ACC112 (cell line): Measurements from ENCODE around the gene XCR1.

Source experiments
- H2AFZ ChIP-seq: fragments of 200-600 bp; sonication (generic); one replicate; pipeline ENCODE4 v1.6.0; 2017; ENCODE audit warnings: antibody characterized with exemption, low read length; ENCODE audit not compliant: unreplicated experiment
- H3K27ac ChIP-seq: fragments of 200-600 bp; sonication (generic); 2 replicates; pipeline ENCODE4 v1.5.1; 2014; ENCODE audit warnings: low read depth, mild to moderate bottlenecking, antibody characterized with exemption, low read length, moderate library complexity
- H3K27me3 ChIP-seq: fragments of 200-600 bp; sonication (generic); 2 replicates; pipeline ENCODE4 v1.6.1; 2014; ENCODE audit warnings: mild to moderate bottlenecking, antibody characterized with exemption, low read length, moderate library complexity, mixed read lengths; ENCODE audit not compliant: insufficient read depth
- H3K36me3 ChIP-seq: fragments of 200-600 bp; sonication (generic); 2 replicates; pipeline ENCODE4 v1.6.1; 2016; ENCODE audit warnings: mild to moderate bottlenecking, antibody characterized with exemption, low read length, moderate library complexity, mixed read lengths; ENCODE audit not compliant: insufficient read depth
- H3K4me1 ChIP-seq: fragments of 200-600 bp; sonication (generic); one replicate; pipeline ENCODE4 v1.6.1; 2016; ENCODE audit warnings: low read length, mixed read lengths; ENCODE audit not compliant: insufficient read depth, unreplicated experiment, control insufficient read depth
- H3K4me3 ChIP-seq: fragments of 200-600 bp; sonication (generic); 2 replicates; pipeline ENCODE4 v1.5.1; 2014; ENCODE audit warnings: mild to moderate bottlenecking, low read depth, low read length
- H3K79me2 ChIP-seq: fragments of 200-600 bp; sonication (generic); one replicate; pipeline ENCODE4 v1.6.0; 2016; ENCODE audit warnings: low read length; ENCODE audit not compliant: control insufficient read depth, unreplicated experiment, insufficient read depth

Gene XCR1

GRCh38 chr3:45992133-45992729, 35.1 kb downstream of the XCR1 start:
- no peak overlapping the region for H2AFZ ChIP-seq
- peaks cover 38% of the 10 kb centered on the region for H3K79me2 ChIP-seq
- H3K4me1 ChIP-seq = peaks cover 46% of the 10 kb centered on the region
- H3K36me3 ChIP-seq = no peaks in the 10 kb centered on the region
- H3K27me3 ChIP-seq = no peaks in the 10 kb centered on the region
- H3K27ac ChIP-seq = no peak overlapping the region
- H3K4me3 ChIP-seq = no peak overlapping the region

GRCh38 chr3:45991341-45991740, 35.9 kb downstream of the XCR1 start:
- H3K79me2 ChIP-seq = peaks cover 46% of the 10 kb centered on the region
- no peaks in the 10 kb centered on the region for H3K27me3 ChIP-seq
- no peak overlapping the region for H3K27ac ChIP-seq
- H2AFZ ChIP-seq = no peak overlapping the region
- H3K4me3 ChIP-seq = no peak overlapping the region
- H3K36me3 ChIP-seq = no peaks in the 10 kb centered on the region
- peaks cover 50% of the 10 kb centered on the region for H3K4me1 ChIP-seq

- Histone ChIP-seq H3K79me2 (peaks cover 45% of the 10 kb centered on the region), H3K4me1 (peaks cover 55% of the 10 kb centered on the region), H3K4me3 (no peak overlapping the region), H2AFZ (no peak overlapping the region), H3K36me3 (no peaks in the 10 kb centered on the region), H3K27ac (no peak overlapping the region), H3K27me3 (no peaks in the 10 kb centered on the region)
Observed at GRCh38 chr3:45990181-45990580, 37.1 kb downstream of the XCR1 start.

- no peaks in the 10 kb centered on the region for H3K36me3 ChIP-seq
- H3K27me3 ChIP-seq = no peaks in the 10 kb centered on the region
- H3K27ac ChIP-seq = peak overlapping the region; percentile 55
- peaks cover 50% of the 10 kb centered on the region for H3K4me1 ChIP-seq
- H3K79me2 ChIP-seq = peaks cover 40% of the 10 kb centered on the region
- no peak overlapping the region for H3K4me3 ChIP-seq
- H2AFZ ChIP-seq = no peak overlapping the region
Observed at GRCh38 chr3:45988804-45989203, 38.5 kb downstream of the XCR1 start.

- peaks cover 46% of the 10 kb centered on the region for H3K4me1 ChIP-seq
- H3K27ac ChIP-seq = peak overlapping the region; percentile 55
- H3K27me3 ChIP-seq = no peaks in the 10 kb centered on the region
- 0 out of 2 replicates have a peak, but pooled peaks cover 2% of the 10 kb centered on the region for H3K36me3 ChIP-seq
- H3K79me2 ChIP-seq = peaks cover 35% of the 10 kb centered on the region
- H2AFZ ChIP-seq = no peak overlapping the region
- no peak overlapping the region for H3K4me3 ChIP-seq
Observed at GRCh38 chr3:45988362-45988761, 38.9 kb downstream of the XCR1 start.

- H3K79me2 ChIP-seq = peaks cover 35% of the 10 kb centered on the region
- no peak overlapping the region for H3K4me3 ChIP-seq
- 0 out of 2 replicates have a peak, but pooled peaks cover 7% of the 10 kb centered on the region for H3K36me3 ChIP-seq
- no peaks in the 10 kb centered on the region for H3K27me3 ChIP-seq
- H3K4me1 ChIP-seq = peaks cover 44% of the 10 kb centered on the region
- no peak overlapping the region for H2AFZ ChIP-seq
- H3K27ac ChIP-seq = peak overlapping the region; percentile 83
Observed at GRCh38 chr3:45987368-45988291, 39.7 kb downstream of the XCR1 start.

GRCh38 chr3:45986303-45986982, 40.8 kb downstream of the XCR1 start:
- no peak overlapping the region for H3K4me3 ChIP-seq
- peak overlapping the region; percentile 83 for H3K27ac ChIP-seq
- H3K36me3 ChIP-seq = 0 out of 2 replicates have a peak, but pooled peaks cover 7% of the 10 kb centered on the region
- H3K79me2 ChIP-seq = peaks cover 35% of the 10 kb centered on the region
- H3K4me1 ChIP-seq = peaks cover 49% of the 10 kb centered on the region
- peak overlapping the region; percentile 56 for H2AFZ ChIP-seq
- H3K27me3 ChIP-seq = no peaks in the 10 kb centered on the region

GRCh38 chr3:45985532-45986302, 41.6 kb downstream of the XCR1 start:
- Histone ChIP-seq H3K4me3 (no peak overlapping the region), H3K36me3 (0 out of 2 replicates have a peak, but pooled peaks cover 7% of the 10 kb centered on the region), H2AFZ (peak overlapping the region; percentile 39), H3K27me3 (no peaks in the 10 kb centered on the region), H3K79me2 (peaks cover 35% of the 10 kb centered on the region), H3K4me1 (peaks cover 57% of the 10 kb centered on the region), H3K27ac (peak overlapping the region; percentile 83)

- peaks cover 59% of the 10 kb centered on the region for H3K4me1 ChIP-seq
- peaks cover 34% of the 10 kb centered on the region for H3K79me2 ChIP-seq
- H2AFZ ChIP-seq = no peak overlapping the region
- H3K27ac ChIP-seq = no peak overlapping the region
- no peak overlapping the region for H3K4me3 ChIP-seq
- no peaks in the 10 kb centered on the region for H3K27me3 ChIP-seq
- H3K36me3 ChIP-seq = peaks cover 8% of the 10 kb centered on the region; the same call in 1 of the 2 replicates
Observed at GRCh38 chr3:45984331-45985312, 42.7 kb downstream of the XCR1 start.
